Epithelial cell of esophagus (primary cell): ENCODE data around the gene SDCCAG8.

Source experiments
- DNase-seq: peaks from one replicate; pipeline ENCODE4 v3.0.0; 2010; ENCODE audit warnings: low read depth
- H3K4me3 ChIP-seq: 2 replicates; pipeline ENCODE4 v1.5.1; 2011; ENCODE audit warnings: mild to moderate bottlenecking, low read length, control low read depth
- TF ChIP-seq, protein P1 (sequence below): IDR thresholded peaks from 2 replicates; pipeline ENCODE4 v1.5.1; 2011; ENCODE audit warnings: low read depth, mild to moderate bottlenecking, low read length, control low read depth, inconsistent platforms; ENCODE audit not compliant: insufficient read depth; ENCODE audit errors: missing control alignments

SDCCAG8 gene

DNA sequence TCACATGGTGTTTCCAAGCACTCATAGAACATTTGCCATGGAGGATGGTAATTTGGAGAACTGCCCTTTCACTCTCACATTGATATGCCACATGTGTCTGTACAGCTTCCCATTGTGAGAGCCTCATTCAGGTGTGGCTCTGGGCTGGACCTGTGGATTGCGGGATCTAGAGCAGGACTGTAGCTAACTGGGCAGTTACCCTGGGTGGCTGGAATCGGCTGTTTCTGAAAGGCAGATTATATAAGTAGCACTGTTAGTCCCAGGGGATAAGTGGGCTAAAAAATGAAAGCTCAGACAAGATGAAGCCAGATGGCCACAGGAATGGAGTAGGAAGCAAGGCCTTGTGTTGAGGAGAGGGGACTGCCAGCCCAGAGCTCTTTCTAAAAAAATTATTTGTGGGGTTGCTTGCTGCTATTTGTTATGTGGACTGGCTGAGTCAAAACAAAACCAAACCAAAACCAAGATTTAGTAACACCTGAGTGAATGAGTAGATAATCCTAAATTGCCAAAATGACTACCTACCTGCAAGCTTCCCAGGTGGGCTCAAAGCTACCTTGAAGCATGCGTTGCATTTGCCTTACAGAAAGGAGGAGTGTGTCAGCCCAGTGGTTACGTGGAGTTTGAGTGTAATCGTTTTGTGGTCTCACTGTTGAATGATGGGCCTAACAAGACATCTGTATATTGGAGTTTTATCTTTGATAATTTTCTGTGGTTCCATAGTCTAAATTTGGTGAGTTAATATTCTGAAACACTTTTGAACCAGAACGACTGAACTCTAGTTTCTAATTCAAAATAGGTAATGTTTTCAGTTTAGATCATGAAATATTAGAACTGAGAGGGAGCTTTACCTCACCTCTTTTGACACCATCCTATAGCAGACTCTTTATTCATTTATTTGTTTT lies 58.0 kb downstream of the SDCCAG8 start:
- TF ChIP-seq, protein P1, sequence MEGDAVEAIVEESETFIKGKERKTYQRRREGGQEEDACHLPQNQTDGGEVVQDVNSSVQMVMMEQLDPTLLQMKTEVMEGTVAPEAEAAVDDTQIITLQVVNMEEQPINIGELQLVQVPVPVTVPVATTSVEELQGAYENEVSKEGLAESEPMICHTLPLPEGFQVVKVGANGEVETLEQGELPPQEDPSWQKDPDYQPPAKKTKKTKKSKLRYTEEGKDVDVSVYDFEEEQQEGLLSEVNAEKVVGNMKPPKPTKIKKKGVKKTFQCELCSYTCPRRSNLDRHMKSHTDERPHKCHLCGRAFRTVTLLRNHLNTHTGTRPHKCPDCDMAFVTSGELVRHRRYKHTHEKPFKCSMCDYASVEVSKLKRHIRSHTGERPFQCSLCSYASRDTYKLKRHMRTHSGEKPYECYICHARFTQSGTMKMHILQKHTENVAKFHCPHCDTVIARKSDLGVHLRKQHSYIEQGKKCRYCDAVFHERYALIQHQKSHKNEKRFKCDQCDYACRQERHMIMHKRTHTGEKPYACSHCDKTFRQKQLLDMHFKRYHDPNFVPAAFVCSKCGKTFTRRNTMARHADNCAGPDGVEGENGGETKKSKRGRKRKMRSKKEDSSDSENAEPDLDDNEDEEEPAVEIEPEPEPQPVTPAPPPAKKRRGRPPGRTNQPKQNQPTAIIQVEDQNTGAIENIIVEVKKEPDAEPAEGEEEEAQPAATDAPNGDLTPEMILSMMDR: no peak
- no peak overlapping the region for H3K4me3 ChIP-seq
- DNase-seq: no peak

DNA sequence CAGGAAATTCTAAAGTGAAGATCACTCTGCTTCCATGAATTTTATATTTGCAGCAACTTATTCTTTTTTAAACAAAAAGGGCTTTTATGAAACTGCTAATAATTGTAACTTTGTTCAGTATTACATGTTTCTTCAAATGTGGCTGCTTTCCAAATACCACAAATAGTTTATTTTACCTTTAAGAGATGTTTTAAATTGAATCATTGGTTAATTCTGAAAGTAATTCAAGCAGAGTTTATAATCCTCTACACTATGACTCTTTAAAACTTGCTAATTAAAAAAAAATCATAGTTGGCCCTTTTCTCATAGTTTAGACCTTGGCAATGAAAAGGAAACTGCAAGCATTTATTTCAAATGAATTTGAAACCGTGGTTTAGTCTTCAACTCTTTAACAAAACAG lies 59.6 kb downstream of the SDCCAG8 start:
- no peak for DNase-seq

DNA sequence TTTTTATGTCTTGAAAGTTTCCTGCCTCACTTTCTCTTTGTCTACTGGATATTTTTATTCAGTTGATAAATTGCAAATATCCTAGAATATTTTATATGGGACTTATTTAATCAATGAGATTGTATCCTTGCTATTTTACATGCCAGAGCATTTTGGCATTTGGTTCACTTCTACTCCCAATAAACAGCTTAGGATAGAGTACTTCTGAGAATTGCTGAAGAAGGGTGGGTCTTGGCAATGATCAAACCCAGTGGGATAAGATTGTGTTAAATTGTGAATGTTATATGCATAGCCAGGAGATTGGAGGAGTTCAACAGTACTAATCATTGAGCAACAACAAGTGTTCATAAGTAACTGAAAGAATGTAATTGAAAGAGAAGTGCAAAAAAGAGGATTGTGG lies 60.1 kb downstream of the SDCCAG8 start:
- TF ChIP-seq, protein P1: no peak
- no peak overlapping the region for H3K4me3 ChIP-seq
- no peak for DNase-seq

More for the DNA sequence above, 59.6 kb downstream of the SDCCAG8 start:
- TF ChIP-seq, protein P1: no peak
- H3K4me3 ChIP-seq: no peak overlapping the region

DNA sequence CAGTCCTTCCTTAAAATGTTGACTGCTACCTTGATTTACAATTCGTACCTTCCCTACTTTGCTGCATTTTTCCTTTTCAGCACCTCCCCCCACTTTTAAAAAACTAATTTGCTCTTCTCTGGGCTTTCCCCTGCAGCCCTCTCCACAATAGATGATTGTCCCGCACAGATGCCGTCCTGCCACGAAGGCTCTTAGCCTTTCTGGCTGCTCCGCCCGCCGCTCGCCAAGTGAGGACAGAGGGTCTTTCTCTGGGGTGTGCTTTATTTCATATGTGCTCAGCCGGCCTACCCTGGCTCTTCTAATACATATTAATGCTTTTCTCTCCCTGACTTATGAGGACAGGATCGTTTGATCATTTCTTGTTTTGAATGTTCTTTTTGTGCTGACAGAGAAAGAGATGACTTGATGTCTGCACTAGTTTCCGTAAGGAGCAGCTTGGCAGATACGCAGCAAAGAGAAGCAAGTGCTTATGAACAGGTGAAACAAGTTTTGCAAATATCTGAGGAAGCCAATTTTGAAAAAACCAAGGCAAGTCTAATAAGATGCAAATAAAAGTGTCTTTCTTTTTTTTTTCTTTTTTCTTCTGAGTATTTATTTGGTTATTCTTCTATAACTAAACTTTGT lies 60.6 kb downstream of the SDCCAG8 start:
- H3K4me3 ChIP-seq: no peak overlapping the region
- DNase-seq: no peak
- TF ChIP-seq, protein P1: no peak

DNA sequence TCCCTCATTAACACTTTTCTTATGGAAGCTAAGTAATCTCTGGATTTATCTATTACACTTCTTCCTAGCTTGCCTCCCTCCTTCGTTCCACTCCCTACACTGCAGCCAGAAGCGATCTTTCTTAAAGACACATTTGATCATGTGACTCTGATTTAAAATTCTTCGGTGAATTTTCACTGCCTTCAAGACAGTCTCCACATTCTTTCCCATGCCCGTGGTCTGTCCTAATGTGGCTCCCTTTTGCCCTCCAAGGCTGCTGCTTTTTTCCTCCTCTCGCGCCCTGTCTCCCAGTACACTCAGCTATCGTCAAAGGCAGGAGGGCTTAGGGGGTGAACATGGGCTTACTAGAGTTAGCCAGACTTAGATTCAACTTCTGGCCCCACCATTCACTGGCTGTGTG lies 64.4 kb downstream of the SDCCAG8 start:
- DNase-seq: no peak
- TF ChIP-seq, protein P1: no peak
- no peak overlapping the region for H3K4me3 ChIP-seq

DNA sequence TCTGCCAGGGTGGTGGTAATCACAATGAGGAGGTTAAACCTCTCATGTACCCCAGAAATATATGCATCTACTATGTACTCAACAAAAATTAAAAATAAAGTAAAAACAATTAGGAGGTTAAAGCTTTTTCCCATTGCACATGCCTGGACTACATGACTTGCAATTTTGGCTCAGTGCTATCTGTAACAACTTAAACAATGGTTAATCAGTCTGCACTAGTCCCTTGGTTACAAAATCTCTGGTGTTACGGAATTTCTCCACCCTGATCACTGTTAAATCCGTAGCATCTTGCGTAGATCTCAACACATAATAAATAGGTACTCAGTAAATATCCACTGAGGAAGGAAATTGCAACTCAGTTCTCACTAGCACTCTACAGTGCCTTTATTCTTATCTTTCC lies 66.5 kb downstream of the SDCCAG8 start:
- TF ChIP-seq, protein P1: no peak
- no peak for DNase-seq
- H3K4me3 ChIP-seq: no peak overlapping the region
